GM23338 (cell line): ENCODE results near the gene CDC25B. TPM values are rescaled to one million over a fixed set of nuclear protein-coding genes. Genes with fewer than 3 reads are reported as not detected.

ENCODE experiments used
- ATAC-seq: fragments of 200-7000 bp; cut with Tn5 transposase; 3 replicates; pipeline ENCODE4 v1.9.1; 2020
- DNase-seq: peaks from one replicate; pipeline ENCODE4 v3.0.0-alpha.2; 2015; ENCODE audit warnings: low spot score
- H2AFZ ChIP-seq: fragments of 200-600 bp; sonication (generic); 2 replicates; pipeline ENCODE4 v1.8.0; 2016; ENCODE audit warnings: antibody characterized with exemption, mild to moderate bottlenecking, moderate library complexity
- H3F3A ChIP-seq: fragments of 200-600 bp; sonication (generic); replicated peaks from 2 replicates; pipeline ENCODE4 v1.8.0; 2017; ENCODE audit warnings: antibody characterized with exemption, mixed run types, low read depth
- H3K27ac ChIP-seq: fragments of 200-600 bp; sonication (generic); 2 replicates; pipeline ENCODE4 v1.6.1; 2016; ENCODE audit warnings: low read depth
- H3K27me3 ChIP-seq: fragments of 200-600 bp; sonication (generic); 2 replicates; pipeline ENCODE4 v1.8.0; 2016; ENCODE audit warnings: mild to moderate bottlenecking, mixed run types, moderate library complexity; ENCODE audit not compliant: insufficient read depth
- H3K36me3 ChIP-seq: fragments of 200-600 bp; sonication (generic); 2 replicates; pipeline ENCODE4 v1.8.0; 2016; ENCODE audit warnings: mild to moderate bottlenecking; ENCODE audit not compliant: insufficient read depth
- H3K4me1 ChIP-seq: fragments of 200-600 bp; sonication (generic); 2 replicates; pipeline ENCODE4 v1.8.0; 2016; ENCODE audit warnings: mild to moderate bottlenecking, moderate library complexity; ENCODE audit not compliant: insufficient read depth
- H3K4me2 ChIP-seq: fragments of 200-600 bp; sonication (generic); 2 replicates; pipeline ENCODE4 v1.7.1; 2017; ENCODE audit warnings: mixed run types
- H3K4me3 ChIP-seq: fragments of 200-600 bp; sonication (generic); 2 replicates; pipeline ENCODE4 v1.6.1; 2016; ENCODE audit warnings: mixed run types
- H3K79me2 ChIP-seq: fragments of 200-600 bp; sonication (generic); replicated peaks from 2 replicates; pipeline ENCODE4 v1.8.0; 2017; ENCODE audit warnings: mild to moderate bottlenecking; ENCODE audit not compliant: insufficient read depth
- H3K9me2 ChIP-seq: fragments of 200-600 bp; sonication (generic); 2 replicates; pipeline ENCODE4 v1.8.0; 2017; ENCODE audit not compliant: insufficient read depth
- H4K20me1 ChIP-seq: fragments of 200-600 bp; sonication (generic); replicated peaks from 2 replicates; pipeline ENCODE4 v1.8.0; 2017; ENCODE audit warnings: mild to moderate bottlenecking; ENCODE audit not compliant: insufficient read depth
- H3K27ac Mint-ChIP-seq: 2 replicates; pipeline ENCODE4 v1.8.0; 2020; ENCODE audit warnings: inconsistent platforms, mild to moderate bottlenecking, moderate library complexity, mixed read lengths
- H3K27me3 Mint-ChIP-seq: 3 replicates; pipeline ENCODE4 v1.8.0; 2022; ENCODE audit warnings: low read depth, mild to moderate bottlenecking, moderate library complexity, mixed read lengths, inconsistent platforms; ENCODE audit not compliant: insufficient read depth, poor library complexity
- H3K36me3 Mint-ChIP-seq: 3 replicates; pipeline ENCODE4 v1.8.0; 2021; ENCODE audit warnings: low read depth, mild to moderate bottlenecking, inconsistent platforms, moderate library complexity, mixed read lengths
- H3K4me1 Mint-ChIP-seq: 3 replicates; pipeline ENCODE4 v1.8.0; 2020; ENCODE audit warnings: mild to moderate bottlenecking, inconsistent platforms, mixed read lengths
- H3K4me3 Mint-ChIP-seq: 3 replicates; pipeline ENCODE4 v1.8.0; 2021; ENCODE audit warnings: moderate library complexity, mild to moderate bottlenecking, inconsistent platforms, mixed read lengths
- H3K9me3 Mint-ChIP-seq: 3 replicates; pipeline ENCODE4 v1.8.0; 2020; ENCODE audit warnings: moderate library complexity, mild to moderate bottlenecking, inconsistent platforms, mixed read lengths
- CREB1 ChIP-seq: fragments of 250-450 bp; sonication (Bioruptor Pico); IDR thresholded peaks from 2 replicates; pipeline ENCODE4 v1.5.0; 2020; ENCODE audit warnings: low read depth, mild to moderate bottlenecking, moderate library complexity
- CTCF ChIP-seq, 2 experiments: fragments of 200-600 bp in 1 of 2; sonication (generic) in 1 of 2; conservative IDR thresholded peaks; 2 replicates each; pipeline versions ENCODE4 v1.5.1 to v1.6.1; 2016 to 2017; ENCODE audit warnings: antibody characterized with exemption in 2 of 2, low read depth in 2 of 2, mild to moderate bottlenecking in 2 of 2, moderate library complexity in 1 of 2
- ETS1 ChIP-seq: IDR thresholded peaks from 2 replicates; pipeline ENCODE4 v1.6.1; 2016; ENCODE audit warnings: antibody characterized with exemption
- EZH2phosphoT487 ChIP-seq: fragments of 200-600 bp; sonication (generic); IDR thresholded peaks from one replicate; pipeline ENCODE4 v1.8.1; 2018; ENCODE audit warnings: antibody characterized with exemption; ENCODE audit not compliant: unreplicated experiment
- JUNB ChIP-seq: IDR thresholded peaks from one replicate; pipeline ENCODE4 v1.6.1; 2016; ENCODE audit warnings: antibody characterized with exemption; ENCODE audit not compliant: unreplicated experiment
- NANOG ChIP-seq: IDR thresholded peaks from 2 replicates; pipeline ENCODE4 v1.6.1; 2016; ENCODE audit warnings: antibody characterized with exemption, borderline replicate concordance
- REST ChIP-seq: IDR thresholded peaks from one replicate; pipeline ENCODE4 v1.6.1; 2018; ENCODE audit warnings: antibody characterized with exemption; ENCODE audit not compliant: unreplicated experiment
- STAT1 ChIP-seq: IDR thresholded peaks from one replicate; pipeline ENCODE4 v1.6.1; 2016; ENCODE audit warnings: antibody characterized with exemption; ENCODE audit not compliant: unreplicated experiment
- ZNF331 ChIP-seq: fragments of 250-450 bp; sonication (Bioruptor Pico); IDR thresholded peaks from 2 replicates; pipeline ENCODE4 v1.5.0; 2020; ENCODE audit warnings: low read depth, mild to moderate bottlenecking, moderate library complexity
- polyA plus RNA-seq: library from polyadenylated mRNA; unstranded; fragments of >200 nt; fragmentation: Nextera tagmentation; extraction: Ambion mirVana; gene quantifications from 2 replicates; pipeline ENCODE4 v1.2.1, GENCODE V29; 2016
- total RNA-seq: library from RNA; depleted of rRNA; stranded (reverse); fragments of >200 nt; shearing (Covaris generic); gene quantifications from 2 replicates; pipeline ENCODE4 v1.2.3, GENCODE V29; 2014

The CDC25B gene
- total and polyA plus RNA-seq, 2 experiments from 2014 or later = 10.5 to 33.0 TPM

GRCh38 chr20:3818155-3819151 is 22.3 kb downstream of the CDC25B start (continued):
- TF ChIP-seq REST = no peak
- TF ChIP-seq ZNF331 (CRISPR knock-in tag) = no peak
- TF ChIP-seq CTCF (conservative IDR thresholded peaks at IDR 0.05; ENCODE audit: low read depth in 2 of 2) = peak; percentile 67 to 82
- no peak for TF ChIP-seq NANOG
- no peak for TF ChIP-seq EZH2phosphoT487
- no peak for TF ChIP-seq ETS1
- TF ChIP-seq CREB1 (CRISPR knock-in tag) = no peak
- TF ChIP-seq JUNB = no peak
- no peak for TF ChIP-seq STAT1

GRCh38 chr20:3819411-3820047 is 23.4 kb downstream of the CDC25B start:
- Histone ChIP-seq H4K20me1 (no peaks in the 10 kb centered on the region), H3K27me3 (no peaks in the 10 kb centered on the region), H3K27ac (peak overlapping the region; percentile 53; the same call in 1 of the 2 replicates), H3F3A (peaks cover 4% of the 10 kb centered on the region; the same call in 1 of the 2 replicates), H3K4me2 (peak overlapping the region; percentile 74), H3K36me3 (no peaks in the 10 kb centered on the region), H3K9me2 (no peaks in the 10 kb centered on the region), H2AFZ (peak overlapping the region; percentile 73), H3K79me2 (no peaks in the 10 kb centered on the region), H3K4me3 (peak overlapping the region; percentile 78), H3K4me1 (peaks cover 16% of the 10 kb centered on the region; the same call in 1 of the 2 replicates)
- Mint-ChIP-seq H3K9me3 (no peaks in the 10 kb centered on the region), H3K27me3 (peaks cover 6% of the 10 kb centered on the region), H3K27ac (no peak overlapping the region), H3K4me3 (peak overlapping the region; percentile 87), H3K4me1 (peaks cover 23% of the 10 kb centered on the region), H3K36me3 (no peaks in the 10 kb centered on the region; the same call in 1 of the 3 replicates)
- ATAC-seq (no peak), DNase-seq (no peak)
- no peak for TF ChIP-seq CTCF (conservative IDR thresholded peaks at IDR 0.05; ENCODE audit: low read depth in 2 of 2)
